HepG2 (cell line): ENCODE results near the gene CIBAR2. TPM values are rescaled to one million over a fixed set of nuclear protein-coding genes. Genes with fewer than 3 reads are reported as not detected.

ENCODE experiments used
- MEIS2 ChIP-seq: sonication (generic); formaldehyde crosslinking; IDR thresholded peaks from 2 replicates; pipeline ENCODE4 v1.9.0; 2021; ENCODE audit warnings: mild to moderate bottlenecking, missing genetic modification reagents
- MTA1 ChIP-seq: sonication (generic); formaldehyde crosslinking; IDR thresholded peaks from 2 replicates; pipeline ENCODE4 v1.4.0; 2020; ENCODE audit warnings: missing genetic modification reagents, mild to moderate bottlenecking, borderline replicate concordance
- PHF5A ChIP-seq: IDR thresholded peaks from one replicate; pipeline ENCODE4 v1.6.1; 2018; ENCODE audit warnings: low read depth, missing genetic modification reagents; ENCODE audit not compliant: unreplicated experiment
- RCOR2 ChIP-seq: IDR thresholded peaks from 2 replicates; pipeline ENCODE4 v1.6.1; 2016; ENCODE audit warnings: missing biosample characterization, missing genetic modification reagents
- RFX5 ChIP-seq: IDR thresholded peaks from 2 replicates; pipeline ENCODE4 v1.6.1; 2011; ENCODE audit warnings: low read depth, low read length, improper control_type of control experiment
- SSRP1 ChIP-seq: IDR thresholded peaks from 2 replicates; pipeline ENCODE4 v1.6.1; 2016; ENCODE audit warnings: control low read depth
- TBX3 ChIP-seq: fragments of 450-650 bp; IDR thresholded peaks from 2 replicates; pipeline ENCODE4 v1.6.1; 2017; ENCODE audit warnings: antibody characterized with exemption, mild to moderate bottlenecking, inconsistent platforms, borderline replicate concordance
- ZFP37 ChIP-seq: sonication (generic); formaldehyde crosslinking; IDR thresholded peaks from 2 replicates; pipeline ENCODE4 v1.4.0; 2020; ENCODE audit warnings: missing genetic modification reagents, borderline replicate concordance
- ZMYM4 ChIP-seq: sonication (generic); formaldehyde crosslinking; IDR thresholded peaks from 2 replicates; pipeline ENCODE4 v1.8.1; 2023; ENCODE audit warnings: mild to moderate bottlenecking, missing genetic modification reagents
- ZNF180 ChIP-seq: sonication (generic); formaldehyde crosslinking; IDR thresholded peaks from 2 replicates; pipeline ENCODE4 v1.4.0; 2020; ENCODE audit warnings: low read depth, missing genetic modification reagents, borderline replicate concordance
- ZNF264 ChIP-seq: sonication (generic); formaldehyde crosslinking; IDR thresholded peaks from 2 replicates; pipeline ENCODE4 v1.4.0; 2020; ENCODE audit warnings: missing genetic modification reagents
- ZNF432 ChIP-seq: sonication (generic); formaldehyde crosslinking; IDR thresholded peaks from 2 replicates; pipeline ENCODE4 v1.5.0; 2020; ENCODE audit warnings: missing genetic modification reagents, mild to moderate bottlenecking, borderline replicate concordance
- ZNF782 ChIP-seq: sonication (generic); formaldehyde crosslinking; IDR thresholded peaks from 2 replicates; pipeline ENCODE4 v1.4.0; 2020; ENCODE audit warnings: missing genetic modification reagents, mild to moderate bottlenecking, borderline replicate concordance
- polyA plus RNA-seq, 8 experiments: library from polyadenylated mRNA; depleted of rRNA in 3 of 8; stranded (reverse) in 7 of 8; unstranded in 1 of 8; fragments of >200 nt; fragmentation: Illumina TruSeq in 4 of 8; extraction: Trizol in 4 of 8; gene quantifications; 2 replicates each; pipeline versions ENCODE4 v1.2.1 to v1.2.3, GENCODE V29; 2011 to 2016; ENCODE audit warnings: low read depth in 4 of 8, missing spikeins in 1 of 8, mixed read lengths in 1 of 8; ENCODE audit not compliant: insufficient read depth in 1 of 8
- total RNA-seq, 5 experiments: library from RNA; depleted of rRNA; stranded (reverse); fragments of >200 nt; fragmentation: Illumina TruSeq; extraction: Trizol; gene quantifications; 2 replicates each; pipeline ENCODE4 v1.2.3, GENCODE V29; 2016; ENCODE audit warnings: low read depth in 1 of 5
- TF ChIP-seq, protein P1 (sequence below): sonication (generic); formaldehyde crosslinking; conservative IDR thresholded peaks from 2 replicates; pipeline ENCODE4 v1.4.0; 2020; ENCODE audit warnings: mild to moderate bottlenecking, missing genetic modification reagents, moderate library complexity
- TF ChIP-seq, protein P2 (sequence below): sonication (generic); formaldehyde crosslinking; IDR thresholded peaks from 2 replicates; pipeline ENCODE4 v1.8.1; 2023; ENCODE audit warnings: mild to moderate bottlenecking, moderate library complexity, missing genetic modification reagents
- TF ChIP-seq, protein P3 (sequence below): sonication (generic); formaldehyde crosslinking; IDR thresholded peaks from 2 replicates; pipeline ENCODE4 v1.8.1; 2023; ENCODE audit warnings: mild to moderate bottlenecking, missing genetic modification reagents
- TF ChIP-seq, protein P4 (sequence below): sonication (generic); formaldehyde crosslinking; IDR thresholded peaks from 2 replicates; pipeline ENCODE4 v1.4.0; 2020; ENCODE audit warnings: missing genetic modification reagents
- TF ChIP-seq, protein P5 (sequence below): sonication (generic); formaldehyde crosslinking; IDR thresholded peaks from 2 replicates; pipeline ENCODE4 v1.4.0; 2020; ENCODE audit warnings: missing genetic modification reagents, borderline replicate concordance

CIBAR2 gene
- total and polyA plus RNA-seq, 2 of the 13 experiments (the other 11 are each of a cell fraction or from before 2014, with no cell fraction given): not detected

DNA sequence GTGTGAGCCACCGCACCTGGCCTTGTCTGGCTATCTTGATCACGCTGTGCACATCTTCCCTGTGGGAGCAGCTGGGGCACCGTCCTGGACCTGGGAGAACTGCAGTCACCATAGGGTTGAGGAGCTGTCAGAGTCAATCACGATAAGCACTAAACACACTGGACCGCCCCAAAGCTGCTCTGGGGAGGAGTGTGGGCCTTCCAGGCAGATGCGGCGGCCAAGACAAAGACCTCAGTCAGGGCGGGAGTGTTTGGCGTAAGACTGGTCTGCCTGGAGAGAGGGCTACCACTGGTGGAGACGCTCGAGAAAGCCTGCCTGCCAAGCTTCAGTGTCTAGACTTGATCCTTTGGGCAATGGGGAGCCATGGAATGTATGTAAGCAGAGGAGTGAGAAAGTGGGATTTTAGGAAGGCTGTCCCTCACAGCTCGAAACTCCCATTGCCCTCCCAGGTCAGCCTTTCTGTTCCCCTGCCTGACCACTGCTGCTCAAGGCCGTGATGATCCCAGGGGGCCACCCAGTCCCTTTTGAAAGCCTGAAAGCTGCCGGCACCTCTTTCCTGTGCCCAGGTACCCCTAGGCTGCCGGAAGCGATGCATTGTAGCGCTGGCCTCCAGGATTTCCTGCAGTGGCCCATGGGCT, 29.3 kb upstream of the CIBAR2 start (continued):
- TF ChIP-seq, protein P1, sequence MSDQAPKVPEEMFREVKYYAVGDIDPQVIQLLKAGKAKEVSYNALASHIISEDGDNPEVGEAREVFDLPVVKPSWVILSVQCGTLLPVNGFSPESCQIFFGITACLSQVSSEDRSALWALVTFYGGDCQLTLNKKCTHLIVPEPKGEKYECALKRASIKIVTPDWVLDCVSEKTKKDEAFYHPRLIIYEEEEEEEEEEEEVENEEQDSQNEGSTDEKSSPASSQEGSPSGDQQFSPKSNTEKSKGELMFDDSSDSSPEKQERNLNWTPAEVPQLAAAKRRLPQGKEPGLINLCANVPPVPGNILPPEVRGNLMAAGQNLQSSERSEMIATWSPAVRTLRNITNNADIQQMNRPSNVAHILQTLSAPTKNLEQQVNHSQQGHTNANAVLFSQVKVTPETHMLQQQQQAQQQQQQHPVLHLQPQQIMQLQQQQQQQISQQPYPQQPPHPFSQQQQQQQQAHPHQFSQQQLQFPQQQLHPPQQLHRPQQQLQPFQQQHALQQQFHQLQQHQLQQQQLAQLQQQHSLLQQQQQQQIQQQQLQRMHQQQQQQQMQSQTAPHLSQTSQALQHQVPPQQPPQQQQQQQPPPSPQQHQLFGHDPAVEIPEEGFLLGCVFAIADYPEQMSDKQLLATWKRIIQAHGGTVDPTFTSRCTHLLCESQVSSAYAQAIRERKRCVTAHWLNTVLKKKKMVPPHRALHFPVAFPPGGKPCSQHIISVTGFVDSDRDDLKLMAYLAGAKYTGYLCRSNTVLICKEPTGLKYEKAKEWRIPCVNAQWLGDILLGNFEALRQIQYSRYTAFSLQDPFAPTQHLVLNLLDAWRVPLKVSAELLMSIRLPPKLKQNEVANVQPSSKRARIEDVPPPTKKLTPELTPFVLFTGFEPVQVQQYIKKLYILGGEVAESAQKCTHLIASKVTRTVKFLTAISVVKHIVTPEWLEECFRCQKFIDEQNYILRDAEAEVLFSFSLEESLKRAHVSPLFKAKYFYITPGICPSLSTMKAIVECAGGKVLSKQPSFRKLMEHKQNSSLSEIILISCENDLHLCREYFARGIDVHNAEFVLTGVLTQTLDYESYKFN (CRISPR knock-in tag): peak; percentile 49; the same call in 1 of the 2 replicates
- TF ChIP-seq ZNF432: no peak
- TF ChIP-seq TBX3: no peak
- no peak for TF ChIP-seq PHF5A (CRISPR knock-in tag)
- TF ChIP-seq RCOR2 (CRISPR knock-in tag): 0 out of 2 replicates have a peak, but pooled peaks have one; percentile 42
- 0 out of 2 replicates have a peak, but pooled peaks have one; percentile 7 for TF ChIP-seq ZMYM4 (CRISPR knock-in tag)
- peak; percentile 60 for TF ChIP-seq MTA1 (CRISPR knock-in tag)
- TF ChIP-seq RFX5: no peak
- TF ChIP-seq, protein P2, sequence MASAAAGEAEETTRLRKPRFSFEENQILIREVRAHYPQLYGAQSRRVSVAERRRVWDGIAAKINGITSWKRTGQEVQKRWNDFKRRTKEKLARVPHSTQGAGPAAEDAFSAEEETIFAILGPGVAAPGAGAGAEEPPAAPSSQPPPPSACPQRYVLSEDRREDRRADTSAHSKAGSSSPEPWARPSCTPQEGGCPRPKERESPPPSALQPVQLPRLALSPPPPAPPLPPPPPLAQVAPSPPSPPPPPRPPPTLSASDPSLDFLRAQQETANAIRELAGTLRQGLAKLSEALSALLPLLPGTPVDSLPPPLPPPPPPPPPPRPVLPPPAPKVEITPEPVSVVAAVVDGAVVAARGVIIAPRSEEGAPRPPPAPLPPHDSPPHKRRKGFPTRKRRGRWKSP (CRISPR knock-in tag): no peak
- peak; percentile 39; the same call in 1 of the 2 replicates for TF ChIP-seq MEIS2
- TF ChIP-seq, protein P3, sequence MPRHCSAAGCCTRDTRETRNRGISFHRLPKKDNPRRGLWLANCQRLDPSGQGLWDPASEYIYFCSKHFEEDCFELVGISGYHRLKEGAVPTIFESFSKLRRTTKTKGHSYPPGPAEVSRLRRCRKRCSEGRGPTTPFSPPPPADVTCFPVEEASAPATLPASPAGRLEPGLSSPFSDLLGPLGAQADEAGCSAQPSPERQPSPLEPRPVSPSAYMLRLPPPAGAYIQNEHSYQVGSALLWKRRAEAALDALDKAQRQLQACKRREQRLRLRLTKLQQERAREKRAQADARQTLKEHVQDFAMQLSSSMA (CRISPR knock-in tag): no peak; the same call in 1 of the 2 replicates
- TF ChIP-seq ZNF180 (CRISPR knock-in tag): no peak
- no peak for TF ChIP-seq SSRP1 (CRISPR knock-in tag)
- TF ChIP-seq, protein P4, sequence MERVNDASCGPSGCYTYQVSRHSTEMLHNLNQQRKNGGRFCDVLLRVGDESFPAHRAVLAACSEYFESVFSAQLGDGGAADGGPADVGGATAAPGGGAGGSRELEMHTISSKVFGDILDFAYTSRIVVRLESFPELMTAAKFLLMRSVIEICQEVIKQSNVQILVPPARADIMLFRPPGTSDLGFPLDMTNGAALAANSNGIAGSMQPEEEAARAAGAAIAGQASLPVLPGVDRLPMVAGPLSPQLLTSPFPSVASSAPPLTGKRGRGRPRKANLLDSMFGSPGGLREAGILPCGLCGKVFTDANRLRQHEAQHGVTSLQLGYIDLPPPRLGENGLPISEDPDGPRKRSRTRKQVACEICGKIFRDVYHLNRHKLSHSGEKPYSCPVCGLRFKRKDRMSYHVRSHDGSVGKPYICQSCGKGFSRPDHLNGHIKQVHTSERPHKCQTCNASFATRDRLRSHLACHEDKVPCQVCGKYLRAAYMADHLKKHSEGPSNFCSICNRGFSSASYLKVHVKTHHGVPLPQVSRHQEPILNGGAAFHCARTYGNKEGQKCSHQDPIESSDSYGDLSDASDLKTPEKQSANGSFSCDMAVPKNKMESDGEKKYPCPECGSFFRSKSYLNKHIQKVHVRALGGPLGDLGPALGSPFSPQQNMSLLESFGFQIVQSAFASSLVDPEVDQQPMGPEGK (CRISPR knock-in tag): peak; percentile 35; the same call in 1 of the 2 replicates
- TF ChIP-seq ZFP37 (CRISPR knock-in tag): 0 out of 2 replicates have a peak, but pooled peaks have one; percentile 34
- peak; percentile 65; the same call in 1 of the 2 replicates for TF ChIP-seq ZNF782 (CRISPR knock-in tag)
- TF ChIP-seq ZNF264 (CRISPR knock-in tag): 0 out of 2 replicates have a peak, but pooled peaks have one; percentile 36
- TF ChIP-seq, protein P5, sequence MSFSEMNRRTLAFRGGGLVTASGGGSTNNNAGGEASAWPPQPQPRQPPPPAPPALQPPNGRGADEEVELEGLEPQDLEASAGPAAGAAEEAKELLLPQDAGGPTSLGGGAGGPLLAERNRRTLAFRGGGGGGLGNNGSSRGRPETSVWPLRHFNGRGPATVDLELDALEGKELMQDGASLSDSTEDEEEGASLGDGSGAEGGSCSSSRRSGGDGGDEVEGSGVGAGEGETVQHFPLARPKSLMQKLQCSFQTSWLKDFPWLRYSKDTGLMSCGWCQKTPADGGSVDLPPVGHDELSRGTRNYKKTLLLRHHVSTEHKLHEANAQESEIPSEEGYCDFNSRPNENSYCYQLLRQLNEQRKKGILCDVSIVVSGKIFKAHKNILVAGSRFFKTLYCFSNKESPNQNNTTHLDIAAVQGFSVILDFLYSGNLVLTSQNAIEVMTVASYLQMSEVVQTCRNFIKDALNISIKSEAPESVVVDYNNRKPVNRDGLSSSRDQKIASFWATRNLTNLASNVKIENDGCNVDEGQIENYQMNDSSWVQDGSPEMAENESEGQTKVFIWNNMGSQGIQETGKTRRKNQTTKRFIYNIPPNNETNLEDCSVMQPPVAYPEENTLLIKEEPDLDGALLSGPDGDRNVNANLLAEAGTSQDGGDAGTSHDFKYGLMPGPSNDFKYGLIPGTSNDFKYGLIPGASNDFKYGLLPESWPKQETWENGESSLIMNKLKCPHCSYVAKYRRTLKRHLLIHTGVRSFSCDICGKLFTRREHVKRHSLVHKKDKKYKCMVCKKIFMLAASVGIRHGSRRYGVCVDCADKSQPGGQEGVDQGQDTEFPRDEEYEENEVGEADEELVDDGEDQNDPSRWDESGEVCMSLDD (CRISPR knock-in tag): peak; percentile 77; the same call in 1 of the 2 replicates
